Neutrophil (primary cell): ENCODE measurements around the gene CSRP1.

Source experiments
- H3K27ac ChIP-seq: fragments of 200-600 bp; sonication (generic); 2 replicates; pipeline ENCODE4 v1.5.1; 2016; ENCODE audit warnings: mild to moderate bottlenecking, moderate library complexity
- H3K27me3 ChIP-seq: fragments of 200-600 bp; sonication (generic); 2 replicates; pipeline ENCODE4 v1.6.0; 2016; ENCODE audit warnings: mild to moderate bottlenecking
- H3K36me3 ChIP-seq: fragments of 200-600 bp; sonication (generic); 2 replicates; pipeline ENCODE4 v1.5.1; 2017
- H3K4me1 ChIP-seq, 2 experiments: fragments of 200-600 bp in 1 of 2; sonication (generic) in 1 of 2; 1 replicate in 1 of 2; 2 replicates in 1 of 2; pipeline versions ENCODE4 v1.5.1 to v1.6.1; 2013 to 2016; ENCODE audit warnings: low read depth in 1 of 2, low read length in 1 of 2, mild to moderate bottlenecking in 1 of 2, moderate library complexity in 1 of 2; ENCODE audit not compliant: control insufficient read depth in 1 of 2, insufficient read depth in 1 of 2
- H3K4me3 ChIP-seq, 2 experiments: fragments of 200-600 bp in 1 of 2; sonication (generic) in 1 of 2; 1 replicate in 1 of 2; 2 replicates in 1 of 2; pipeline ENCODE4 v1.5.1; 2013 to 2016; ENCODE audit warnings: low read depth in 1 of 2, low read length in 1 of 2, mild to moderate bottlenecking in 1 of 2, moderate library complexity in 1 of 2
- H3K9me3 ChIP-seq: fragments of 200-600 bp; sonication (generic); 2 replicates; pipeline ENCODE4 v1.5.1; 2016
- CTCF ChIP-seq: fragments of 200-600 bp; sonication (generic); IDR thresholded peaks from 2 replicates; pipeline ENCODE4 v1.5.1; 2016; ENCODE audit warnings: antibody characterized with exemption

Gene CSRP1

DNA sequence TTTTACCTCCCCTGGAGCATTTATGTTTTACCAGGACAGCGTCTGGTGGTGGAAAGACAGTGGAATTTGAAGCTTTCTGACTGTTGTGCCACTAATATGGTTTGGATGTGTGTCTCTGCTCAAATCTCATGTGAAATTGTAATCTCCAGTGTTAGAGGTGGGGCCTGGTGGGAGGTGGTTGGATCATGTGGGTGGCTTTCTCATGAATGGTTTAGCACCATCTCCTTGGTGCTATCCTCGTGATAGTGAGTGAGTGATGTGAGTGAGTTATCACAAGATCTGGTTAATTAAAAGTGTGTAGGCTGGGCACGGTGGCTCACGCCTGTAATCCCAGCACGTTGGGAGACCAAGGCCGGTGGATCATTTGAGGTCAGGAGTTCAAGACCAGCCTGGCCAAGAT, 61.6 kb downstream of the CSRP1 start:
- TF ChIP-seq CTCF = no peak
- H3K36me3 ChIP-seq = no peaks in the 10 kb centered on the region

DNA sequence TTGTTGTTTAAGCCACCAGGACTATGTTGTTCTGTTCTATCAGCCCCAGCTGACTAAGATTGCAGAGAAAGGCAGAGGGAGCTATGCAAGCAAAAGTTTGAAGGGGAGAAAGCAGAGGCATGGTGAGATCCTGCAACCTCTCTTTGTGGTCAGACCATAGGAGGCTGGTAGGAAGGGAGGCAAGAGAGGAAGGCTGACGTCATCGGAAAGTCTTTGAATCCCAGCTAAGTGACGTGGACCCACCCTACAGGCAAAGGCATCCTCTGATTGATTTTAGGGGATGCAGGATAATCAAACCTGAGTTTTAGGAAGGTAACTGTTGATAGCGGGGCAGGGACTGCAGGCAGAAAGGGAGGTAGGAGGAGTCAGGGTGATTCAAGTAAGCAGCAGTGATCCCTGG, 62.1 kb downstream of the CSRP1 start:
- no peak overlapping the region for H3K27ac ChIP-seq
- H3K27me3 ChIP-seq = no peaks in the 10 kb centered on the region
- peaks cover 7 to 10% of the 10 kb centered on the region in 2 experiments for H3K4me1 ChIP-seq
- H3K4me3 ChIP-seq = no peak overlapping the region
- H3K36me3 ChIP-seq = no peaks in the 10 kb centered on the region
- no peaks in the 10 kb centered on the region for H3K9me3 ChIP-seq
- no peak for TF ChIP-seq CTCF

More for the DNA sequence above, 61.6 kb downstream of the CSRP1 start:
- no peak overlapping the region for H3K4me3 ChIP-seq
- H3K27me3 ChIP-seq = no peaks in the 10 kb centered on the region
- peaks cover 7 to 10% of the 10 kb centered on the region in 2 experiments for H3K4me1 ChIP-seq
- H3K9me3 ChIP-seq = no peaks in the 10 kb centered on the region
- no peak overlapping the region for H3K27ac ChIP-seq

DNA sequence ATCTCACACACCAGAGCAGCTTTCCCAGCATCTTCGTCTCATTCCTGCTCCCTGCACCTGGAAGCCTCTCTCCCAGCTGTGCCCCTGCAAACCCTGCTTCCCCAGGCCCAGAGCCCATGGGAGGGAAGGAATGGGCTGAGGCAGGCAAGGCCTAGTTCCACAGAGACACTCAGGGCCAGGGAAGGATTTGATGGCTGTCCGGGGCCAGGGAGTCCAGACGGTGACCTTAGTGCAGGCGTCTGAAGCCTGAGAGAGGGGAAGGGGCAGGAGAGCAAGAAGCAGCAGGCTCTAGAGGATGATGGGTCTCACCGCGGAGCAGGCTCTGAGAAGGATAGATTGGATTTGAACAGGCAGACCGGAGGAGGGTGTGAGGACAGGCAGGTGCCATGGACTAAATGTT, 63.2 kb downstream of the CSRP1 start:
- Histone ChIP-seq H3K4me1 (peaks cover 7 to 10% of the 10 kb centered on the region in 2 experiments), H3K4me3 (no peak overlapping the region), H3K27ac (no peak overlapping the region), H3K36me3 (no peaks in the 10 kb centered on the region), H3K27me3 (no peaks in the 10 kb centered on the region), H3K9me3 (no peaks in the 10 kb centered on the region)
- no peak for TF ChIP-seq CTCF

DNA sequence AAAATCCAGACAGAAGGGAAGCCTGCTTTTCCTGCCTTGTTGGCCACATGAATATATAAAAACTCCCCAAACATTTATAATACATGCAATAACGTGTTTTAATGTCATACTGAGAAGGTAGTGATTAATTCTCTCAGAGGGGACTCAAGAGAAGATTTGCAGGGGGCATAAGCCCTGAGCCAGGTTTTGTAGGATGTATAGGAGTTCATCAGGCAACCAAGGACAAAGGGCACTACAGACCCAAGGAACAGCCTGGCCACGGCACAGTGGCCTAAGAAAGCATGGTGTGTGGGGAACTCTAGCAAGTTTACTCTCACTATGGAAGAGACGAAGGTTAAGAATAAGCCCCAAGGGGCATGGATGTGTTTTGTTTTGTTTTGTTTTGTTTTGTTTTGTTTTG, 70.0 kb downstream of the CSRP1 start:
- H3K4me1 ChIP-seq = no peaks in the 10 kb centered on the region

DNA sequence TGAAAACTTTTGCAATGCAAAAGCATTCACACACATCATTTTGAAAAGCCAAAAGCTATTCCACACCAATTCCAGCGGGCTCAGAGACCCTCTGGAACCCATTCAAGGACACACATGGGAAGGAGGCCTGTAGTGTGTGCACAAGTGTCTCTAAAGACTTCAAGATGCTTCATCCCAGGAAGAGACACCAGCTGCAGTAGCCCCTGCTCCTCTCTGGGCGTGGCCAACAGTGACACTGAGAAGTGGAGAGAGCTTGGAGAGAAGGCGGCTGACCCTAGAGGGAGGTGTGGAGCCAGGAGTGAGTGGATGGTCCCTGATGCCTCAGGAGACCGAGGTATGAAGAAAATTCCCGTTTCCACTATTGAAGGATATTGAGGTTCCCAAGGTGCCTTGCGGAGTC, 70.5 kb downstream of the CSRP1 start:
- no peak overlapping the region for H3K27ac ChIP-seq
- H3K9me3 ChIP-seq = no peaks in the 10 kb centered on the region
- H3K27me3 ChIP-seq = peaks cover 15% of the 10 kb centered on the region
- no peak for TF ChIP-seq CTCF
- no peaks in the 10 kb centered on the region for H3K36me3 ChIP-seq
- H3K4me1 ChIP-seq = no peaks in the 10 kb centered on the region
- H3K4me3 ChIP-seq = no peak overlapping the region

More for the DNA sequence above, 70.0 kb downstream of the CSRP1 start:
- no peak for TF ChIP-seq CTCF
- H3K36me3 ChIP-seq = no peaks in the 10 kb centered on the region
- H3K9me3 ChIP-seq = no peaks in the 10 kb centered on the region
- no peak overlapping the region for H3K4me3 ChIP-seq
- H3K27me3 ChIP-seq = peaks cover 15% of the 10 kb centered on the region
- H3K27ac ChIP-seq = no peak overlapping the region

- Histone ChIP-seq H3K27me3 (peaks cover 15% of the 10 kb centered on the region), H3K4me3 (no peak overlapping the region), H3K27ac (no peak overlapping the region), H3K36me3 (no peaks in the 10 kb centered on the region), H3K4me1 (no peaks in the 10 kb centered on the region), H3K9me3 (no peaks in the 10 kb centered on the region)
- TF ChIP-seq CTCF = no peak
Observed at GRCh38 chr1:201434266-201434665, 72.7 kb downstream of the CSRP1 start.
